HG02678 (cell line): ENCODE data around the gene TMEM97.

ENCODE experiments used
- ATAC-seq: cut with Tn5 transposase; IDR thresholded peaks from one replicate; pipeline ENCODE4 v1.9.1; 2021; ENCODE audit warnings: mild to moderate bottlenecking, moderate library complexity; ENCODE audit not compliant: unreplicated experiment

TMEM97 gene

GRCh38 chr17:28315846-28316705 is 2.9 kb upstream of the TMEM97 start:
- no peak for ATAC-seq

- ATAC-seq = no peak
Measured at GRCh38 chr17:28317099-28317965, 1.7 kb upstream of the TMEM97 start.

- no peak for ATAC-seq
Measured at GRCh38 chr17:28317966-28318758, 838 bp upstream of the TMEM97 start.

- no peak for ATAC-seq
Measured at GRCh38 chr17:28319598-28319935, 567 bp downstream of the TMEM97 start.

- ATAC-seq = no peak
Measured at GRCh38 chr17:28320215-28321061, 1.4 kb downstream of the TMEM97 start.

GRCh38 chr17:28324267-28324745 is 5.3 kb downstream of the TMEM97 start:
- ATAC-seq = no peak

GRCh38 chr17:28324781-28325180 is 5.8 kb downstream of the TMEM97 start:
- no peak for ATAC-seq

GRCh38 chr17:28325211-28325610 is 6.2 kb downstream of the TMEM97 start:
- no peak for ATAC-seq

- ATAC-seq = no peak
Measured at GRCh38 chr17:28326114-28326513, 7.1 kb downstream of the TMEM97 start.

- no peak for ATAC-seq
Measured at GRCh38 chr17:28327031-28327607, 8.1 kb downstream of the TMEM97 start.

- ATAC-seq = no peak
Measured at GRCh38 chr17:28327709-28328108, 8.7 kb downstream of the TMEM97 start.

GRCh38 chr17:28328325-28328724 is 9.3 kb downstream of the TMEM97 start:
- no peak for ATAC-seq

- no peak for ATAC-seq
Measured at GRCh38 chr17:28330671-28331070, 11.7 kb downstream of the TMEM97 start.

GRCh38 chr17:28331891-28332420 is 13.0 kb downstream of the TMEM97 start:
- no peak for ATAC-seq

GRCh38 chr17:28333083-28333746 is 14.2 kb downstream of the TMEM97 start:
- no peak for ATAC-seq

GRCh38 chr17:28334171-28334570 is 15.2 kb downstream of the TMEM97 start:
- no peak for ATAC-seq

- ATAC-seq = no peak
Measured at GRCh38 chr17:28334666-28335200, 15.7 kb downstream of the TMEM97 start.

GRCh38 chr17:28335201-28335958 is 16.4 kb downstream of the TMEM97 start, which contains the start of the genes IFT20 and TNFAIP1:
TSS of gene IFT20 (minus strand) at chr17:28335472. CDS start at chr17:28331985, 3,487 bp downstream.
TSS of gene TNFAIP1 (plus strand) at chr17:28335761. CDS start at chr17:28339522, 3,761 bp downstream.
- ATAC-seq = peak; percentile 95
